Neural cell (in vitro differentiated cells): ENCODE measurements around the gene CYP1A2. TPM values are rescaled to one million over a fixed set of nuclear protein-coding genes. Genes with fewer than 3 reads are reported as not detected.

Experiments used
- H2AFZ ChIP-seq: fragments of 200-600, 300-800 bp; sonication (generic), shearing (Covaris generic); 2 replicates; pipeline ENCODE4 v1.6.0; 2014; ENCODE audit warnings: low read depth, mild to moderate bottlenecking, antibody characterized with exemption, low read length, moderate library complexity
- H3F3A ChIP-seq: fragments of 200-600 bp; shearing (Covaris generic); 2 replicates; pipeline ENCODE4 v1.6.1; 2016; ENCODE audit warnings: mild to moderate bottlenecking, moderate library complexity, mixed read lengths, antibody characterized with exemption, low read length; ENCODE audit not compliant: insufficient read depth, poor library complexity, severe bottlenecking
- H3K27ac ChIP-seq: fragments of 200-600, 300-800 bp; sonication (generic), shearing (Covaris generic); 2 replicates; pipeline ENCODE4 v1.5.1; 2014; ENCODE audit warnings: mild to moderate bottlenecking, low read length, moderate library complexity
- H3K27me3 ChIP-seq: fragments of 300-800, 200-600 bp; sonication (generic), shearing (Covaris generic); 2 replicates; pipeline ENCODE4 v1.6.0; 2014; ENCODE audit warnings: mild to moderate bottlenecking, low read depth, low read length, moderate library complexity; ENCODE audit not compliant: insufficient read depth
- H3K36me3 ChIP-seq: fragments of 300-800, 200-600 bp; sonication (generic), shearing (Covaris generic); 2 replicates; pipeline ENCODE4 v1.5.1; 2014; ENCODE audit warnings: mild to moderate bottlenecking, antibody characterized with exemption, low read length, moderate library complexity; ENCODE audit not compliant: insufficient read depth
- H3K4me2 ChIP-seq: fragments of 300-800, 200-600 bp; sonication (generic), shearing (Covaris generic); 2 replicates; pipeline ENCODE4 v1.6.0; 2014; ENCODE audit warnings: mild to moderate bottlenecking, low read length
- H3K4me3 ChIP-seq: fragments of 300-800, 200-600 bp; sonication (generic), shearing (Covaris generic); 2 replicates; pipeline ENCODE4 v1.5.1; 2014; ENCODE audit warnings: mild to moderate bottlenecking, low read length, moderate library complexity
- H3K79me2 ChIP-seq: fragments of 200-600 bp; shearing (Covaris generic); replicated peaks from 2 replicates; pipeline ENCODE4 v1.6.0; 2014; ENCODE audit warnings: mild to moderate bottlenecking, low read length, moderate library complexity; ENCODE audit not compliant: insufficient read depth
- H3K9ac ChIP-seq: fragments of 300-800, 200-600 bp; sonication (generic), shearing (Covaris generic); 2 replicates; pipeline ENCODE4 v1.6.1; 2016; ENCODE audit warnings: mild to moderate bottlenecking, low read length, mixed read lengths
- H3K9me2 ChIP-seq: fragments of 200-600 bp; shearing (Covaris generic); 2 replicates; pipeline ENCODE4 v1.6.1; 2016; ENCODE audit warnings: mild to moderate bottlenecking, low read length, mixed read lengths; ENCODE audit not compliant: insufficient read depth
- H3K9me3 ChIP-seq: fragments of 200-600, 300-800 bp; sonication (generic), shearing (Covaris generic); 2 replicates; pipeline ENCODE4 v1.6.1; 2016; ENCODE audit warnings: mild to moderate bottlenecking, mixed run types, low read length, moderate library complexity, mixed read lengths
- H4K20me1 ChIP-seq: fragments of 200-600 bp; shearing (Covaris generic); 2 replicates; pipeline ENCODE4 v1.6.1; 2016; ENCODE audit warnings: mild to moderate bottlenecking, mixed run types; ENCODE audit not compliant: insufficient read depth
- CTCF ChIP-seq: fragments of 450-650 bp; IDR thresholded peaks from 2 replicates; pipeline ENCODE4 v1.5.1; 2014; ENCODE audit warnings: antibody characterized with exemption, mild to moderate bottlenecking, moderate library complexity; ENCODE audit not compliant: poor library complexity, severe bottlenecking
- EP300 ChIP-seq: fragments of 450-650 bp; conservative IDR thresholded peaks from 2 replicates; pipeline ENCODE4 v1.6.1; 2014; ENCODE audit warnings: antibody characterized with exemption, mild to moderate bottlenecking, moderate library complexity; ENCODE audit not compliant: poor library complexity, severe bottlenecking
- EZH2 ChIP-seq: fragments of 200-600, 300-800 bp; shearing (Covaris generic), sonication (generic); IDR thresholded peaks from 2 replicates; pipeline ENCODE4 v1.6.1; 2014; ENCODE audit warnings: antibody characterized with exemption, low read length, borderline replicate concordance, mild to moderate bottlenecking; ENCODE audit not compliant: insufficient read depth, poor library complexity, severe bottlenecking
- MXI1 ChIP-seq: fragments of 450-650 bp; conservative IDR thresholded peaks from 2 replicates; pipeline ENCODE4 v1.6.1; 2014; ENCODE audit warnings: antibody characterized with exemption, mild to moderate bottlenecking; ENCODE audit not compliant: poor library complexity, severe bottlenecking
- POLR2AphosphoS5 ChIP-seq: IDR thresholded peaks from 2 replicates; pipeline ENCODE4 v1.6.1; 2012
- RAD21 ChIP-seq: fragments of 450-650 bp; conservative IDR thresholded peaks from 2 replicates; pipeline ENCODE4 v1.6.1; 2014; ENCODE audit warnings: antibody characterized with exemption, mild to moderate bottlenecking, moderate library complexity
- SMC3 ChIP-seq: fragments of 450-650 bp; conservative IDR thresholded peaks from 2 replicates; pipeline ENCODE4 v1.6.1; 2014; ENCODE audit warnings: antibody characterized with exemption, mild to moderate bottlenecking, moderate library complexity; ENCODE audit not compliant: poor library complexity
- TAF1 ChIP-seq: IDR thresholded peaks from 2 replicates; pipeline ENCODE4 v1.6.1; 2012; ENCODE audit warnings: low read depth
- polyA plus RNA-seq: library from polyadenylated mRNA; depleted of rRNA; stranded (reverse); fragments of >200 nt; gene quantifications from 2 replicates; pipeline ENCODE4 v1.2.3, GENCODE V29; 2014
- TF ChIP-seq, protein P1 (sequence below): IDR thresholded peaks from 2 replicates; pipeline ENCODE4 v1.6.1; 2012; ENCODE audit warnings: borderline replicate concordance

CYP1A2 gene
- polyA plus RNA-seq, 1 donor from 2014 or later: not detected

GRCh38 chr15:74786551-74787165 is 38.0 kb downstream of the CYP1A2 start:
- Histone ChIP-seq H3K4me2 (no peak overlapping the region), H3K27me3 (no peaks in the 10 kb centered on the region), H3K27ac (no peak overlapping the region), H3K4me3 (no peak overlapping the region), H3K9me2 (no peaks in the 10 kb centered on the region), H3K79me2 (peaks cover 55% of the 10 kb centered on the region), H3F3A (no peaks in the 10 kb centered on the region), H3K9me3 (no peaks in the 10 kb centered on the region), H3K9ac (no peak overlapping the region), H3K36me3 (no peaks in the 10 kb centered on the region), H4K20me1 (peaks cover 5% of the 10 kb centered on the region), H2AFZ (no peak overlapping the region)
- TF ChIP-seq TAF1 (no peak), SMC3 (no peak), RAD21 (no peak), POLR2AphosphoS5 (no peak), CTCF (no peak), EP300 (no peak), MXI1 (no peak), EZH2 (no peak)
- TF ChIP-seq, protein P1, sequence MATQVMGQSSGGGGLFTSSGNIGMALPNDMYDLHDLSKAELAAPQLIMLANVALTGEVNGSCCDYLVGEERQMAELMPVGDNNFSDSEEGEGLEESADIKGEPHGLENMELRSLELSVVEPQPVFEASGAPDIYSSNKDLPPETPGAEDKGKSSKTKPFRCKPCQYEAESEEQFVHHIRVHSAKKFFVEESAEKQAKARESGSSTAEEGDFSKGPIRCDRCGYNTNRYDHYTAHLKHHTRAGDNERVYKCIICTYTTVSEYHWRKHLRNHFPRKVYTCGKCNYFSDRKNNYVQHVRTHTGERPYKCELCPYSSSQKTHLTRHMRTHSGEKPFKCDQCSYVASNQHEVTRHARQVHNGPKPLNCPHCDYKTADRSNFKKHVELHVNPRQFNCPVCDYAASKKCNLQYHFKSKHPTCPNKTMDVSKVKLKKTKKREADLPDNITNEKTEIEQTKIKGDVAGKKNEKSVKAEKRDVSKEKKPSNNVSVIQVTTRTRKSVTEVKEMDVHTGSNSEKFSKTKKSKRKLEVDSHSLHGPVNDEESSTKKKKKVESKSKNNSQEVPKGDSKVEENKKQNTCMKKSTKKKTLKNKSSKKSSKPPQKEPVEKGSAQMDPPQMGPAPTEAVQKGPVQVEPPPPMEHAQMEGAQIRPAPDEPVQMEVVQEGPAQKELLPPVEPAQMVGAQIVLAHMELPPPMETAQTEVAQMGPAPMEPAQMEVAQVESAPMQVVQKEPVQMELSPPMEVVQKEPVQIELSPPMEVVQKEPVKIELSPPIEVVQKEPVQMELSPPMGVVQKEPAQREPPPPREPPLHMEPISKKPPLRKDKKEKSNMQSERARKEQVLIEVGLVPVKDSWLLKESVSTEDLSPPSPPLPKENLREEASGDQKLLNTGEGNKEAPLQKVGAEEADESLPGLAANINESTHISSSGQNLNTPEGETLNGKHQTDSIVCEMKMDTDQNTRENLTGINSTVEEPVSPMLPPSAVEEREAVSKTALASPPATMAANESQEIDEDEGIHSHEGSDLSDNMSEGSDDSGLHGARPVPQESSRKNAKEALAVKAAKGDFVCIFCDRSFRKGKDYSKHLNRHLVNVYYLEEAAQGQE: no peak

GRCh38 chr15:74787251-74788041 is 38.8 kb downstream of the CYP1A2 start:
- no peaks in the 10 kb centered on the region for H3F3A ChIP-seq
- H3K4me2 ChIP-seq: no peak overlapping the region
- no peak overlapping the region for H3K27ac ChIP-seq
- H3K27me3 ChIP-seq: no peaks in the 10 kb centered on the region
- peaks cover 60% of the 10 kb centered on the region for H3K79me2 ChIP-seq
- no peak overlapping the region for H3K9ac ChIP-seq
- peaks cover 5% of the 10 kb centered on the region for H4K20me1 ChIP-seq
- no peaks in the 10 kb centered on the region for H3K9me3 ChIP-seq
- TF ChIP-seq CTCF: peak; percentile 48
- TF ChIP-seq POLR2AphosphoS5: no peak
- no peak for TF ChIP-seq RAD21
- H2AFZ ChIP-seq: no peak overlapping the region
- H3K36me3 ChIP-seq: no peaks in the 10 kb centered on the region
- no peaks in the 10 kb centered on the region for H3K9me2 ChIP-seq
- H3K4me3 ChIP-seq: no peak overlapping the region
